K562 (cell line): Measurements from ENCODE around the gene RNF144A. TPM values are rescaled to one million over a fixed set of nuclear protein-coding genes. Genes with fewer than 3 reads are reported as not detected.

Experiments used
- COPS2 ChIP-seq: fragments of 450-650 bp; conservative IDR thresholded peaks from 2 replicates; pipeline ENCODE4 v1.6.1; 2016; ENCODE audit warnings: mild to moderate bottlenecking, moderate library complexity
- CTCFL ChIP-seq: IDR thresholded peaks from 2 replicates; pipeline ENCODE4 v1.6.1; 2011; ENCODE audit warnings: borderline replicate concordance, low read depth, mild to moderate bottlenecking, moderate library complexity, low read length; ENCODE audit not compliant: insufficient read depth, poor library complexity, severe bottlenecking
- ELF1 ChIP-seq: fragments of 200-800 bp; sonication (Bioruptor generic); IDR thresholded peaks from 2 replicates; pipeline ENCODE4 v1.6.1; 2016; ENCODE audit warnings: missing genetic modification characterization, missing compliant biosample characterization
- FOXJ2 ChIP-seq: fragments of 200-800 bp; sonication (Bioruptor generic); IDR thresholded peaks from 2 replicates; pipeline ENCODE4 v1.6.1; 2016; ENCODE audit warnings: missing genetic modification characterization, missing compliant biosample characterization
- HNRNPUL1 ChIP-seq: fragments of 200-400 bp; formaldehyde crosslinking; IDR thresholded peaks from 2 replicates; pipeline ENCODE4 v1.6.1; 2017; ENCODE audit warnings: low read length
- KLF16 ChIP-seq: IDR thresholded peaks from 2 replicates; pipeline ENCODE4 v1.6.1; 2016; ENCODE audit warnings: antibody characterized with exemption
- MXD1 ChIP-seq: fragments of 250-450 bp; sonication (Bioruptor Pico); IDR thresholded peaks from 2 replicates; pipeline ENCODE4 v1.8.0; 2021; ENCODE audit warnings: borderline replicate concordance, mild to moderate bottlenecking, moderate library complexity; ENCODE audit not compliant: poor library complexity, severe bottlenecking
- REST ChIP-seq, 2 experiments: fragments of 450-650 bp; formaldehyde crosslinking in 1 of 2; IDR thresholded peaks; 2 replicates each; pipeline versions ENCODE4 v1.4.0 to v1.6.1; 2014 to 2020; ENCODE audit warnings: mild to moderate bottlenecking in 2 of 2, borderline replicate concordance in 1 of 2, low read depth in 1 of 2
- SRSF1 ChIP-seq: fragments of 200-400 bp; formaldehyde crosslinking; IDR thresholded peaks from 2 replicates; pipeline ENCODE4 v1.6.1; 2017; ENCODE audit warnings: mild to moderate bottlenecking, low read depth, low read length, moderate library complexity
- TAL1 ChIP-seq: fragments of 450-650 bp; IDR thresholded peaks from 2 replicates; pipeline ENCODE4 v1.6.1; 2016; ENCODE audit warnings: mild to moderate bottlenecking
- TRIM24 ChIP-seq, 2 experiments: fragments of 450-650 bp; IDR thresholded peaks; 2 replicates each; pipeline ENCODE4 v1.6.1; 2016
- TRIM28 ChIP-seq: fragments of 450-650 bp; IDR thresholded peaks from 2 replicates; pipeline ENCODE4 v1.6.1; 2017
- ZFP91 ChIP-seq: sonication (generic); formaldehyde crosslinking; IDR thresholded peaks from 2 replicates; pipeline ENCODE4 v1.8.0; 2022; ENCODE audit warnings: mild to moderate bottlenecking, missing genetic modification reagents
- ZKSCAN1 ChIP-seq: fragments of 150-350 bp; IDR thresholded peaks from 2 replicates; pipeline ENCODE4 v1.6.1; 2016; ENCODE audit warnings: low read depth, low read length
- ZNF282 ChIP-seq: sonication (generic); formaldehyde crosslinking; IDR thresholded peaks from 2 replicates; pipeline ENCODE4 v1.8.1; 2023; ENCODE audit warnings: missing genetic modification reagents
- ZNF408 ChIP-seq: fragments of 250-450 bp; sonication (Bioruptor Pico); IDR thresholded peaks from 2 replicates; pipeline ENCODE4 v1.4.0; 2020; ENCODE audit warnings: low read depth, mild to moderate bottlenecking, moderate library complexity
- polyA plus RNA-seq, 8 experiments: library from polyadenylated mRNA; depleted of rRNA in 4 of 8; stranded (reverse) in 5 of 8; unstranded in 3 of 8; fragments of >200 nt; fragmentation: Nextera tagmentation in 2 of 8; fragmentation: Illumina TruSeq in 1 of 8; extraction: Ambion mirVana in 2 of 8; extraction: Trizol in 1 of 8; gene quantifications; 2 replicates each; pipeline versions ENCODE4 v1.2.1 to v1.2.3, GENCODE V29; 2011 to 2014; ENCODE audit warnings: inconsistent platforms in 1 of 8, missing spikeins in 1 of 8
- total RNA-seq, 7 experiments: library from RNA; depleted of rRNA in 6 of 7; stranded (reverse); fragments of >200 nt in 6 of 7; fragmentation: Illumina TruSeq in 2 of 7; extraction: Trizol in 2 of 7; gene quantifications; 2 replicates each; pipeline versions ENCODE4 v1.2.1 to v1.2.3, GENCODE V29; 2011 to 2021; ENCODE audit warnings: low replicate concordance in 1 of 7

The RNF144A gene
- total and polyA plus RNA-seq, 9 of the 15 experiments (the other 6 are each of a cell fraction or from before 2014, with no cell fraction given), result 0.96 to 11.3 (median 6.2) TPM

- TF ChIP-seq REST (IDR thresholded peaks at IDR 0.05; ENCODE audit: borderline replicate concordance) (peak; percentile 28; the same call in 1 of the 2 replicates), REST (CRISPR knock-in tag; IDR thresholded peaks at IDR 0.05; ENCODE audit: low read depth) (no peak), SRSF1 (no peak), TRIM24 (IDR thresholded peaks at IDR 0.05) (peak; percentile 91 to 95), ZKSCAN1 (no peak), KLF16 (peak; percentile 86), HNRNPUL1 (no peak), MXD1 (CRISPR knock-in tag) (no peak), COPS2 (no peak), ZNF282 (CRISPR knock-in tag) (no peak), ZNF408 (CRISPR knock-in tag) (no peak), TAL1 (peak; percentile 94), ZFP91 (CRISPR knock-in tag) (no peak), TRIM28 (peak; percentile 92), CTCFL (no peak), FOXJ2 (tag) (no peak), ELF1 (tag) (no peak)
Measured at GRCh38 chr2:6880200-6880733, 36.9 kb upstream of the RNF144A start (continued).
